ENCODE results near the gene CFAP61. TPM values are rescaled to one million over a fixed set of nuclear protein-coding genes. Genes with fewer than 3 reads are reported as not detected.

CFAP61 gene
- total RNA-seq, 5 donors from 2014 or later (not counting 1 experiment from before 2014, with no cell fraction given): not detected

DNA sequence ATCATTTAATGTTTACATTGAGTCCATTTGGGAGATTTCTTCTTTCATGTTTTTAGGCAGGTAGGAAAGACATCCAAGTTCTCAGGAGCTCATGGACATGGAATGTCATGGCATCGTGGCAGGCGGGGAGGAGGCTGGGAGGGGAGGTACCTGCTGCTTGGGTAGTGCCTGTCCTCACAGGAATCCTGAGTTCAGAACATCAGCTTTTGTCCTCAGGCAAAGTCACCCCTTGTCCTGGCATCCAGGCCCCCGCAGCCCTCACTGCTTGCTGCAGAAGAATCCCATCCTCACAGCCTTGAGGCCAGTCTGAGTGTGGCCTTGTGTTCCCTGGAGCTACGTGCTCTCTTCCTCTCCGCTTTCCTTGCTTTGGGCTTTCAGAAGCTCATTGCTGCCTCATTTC lies 157.4 kb downstream of the CFAP61 start:
- H3K4me1 Mint-ChIP-seq: no peaks in the 10 kb centered on the region
- Histone ChIP-seq H3K27ac (ENCODE audit: low read length) (no peak overlapping the region), H3K4me1 (ENCODE audit: control insufficient read depth in 1 of 2, extremely low read depth in 1 of 2, insufficient read depth in 2 of 2, low read length in 2 of 2) (no peaks in the 10 kb centered on the region), H3K9me3 (no peaks in the 10 kb centered on the region), H3K27me3 (replicated peaks in 1 of 2; ENCODE audit: control insufficient read depth in 2 of 2, extremely low read depth in 1 of 2, insufficient read depth in 2 of 2, low read length in 1 of 2) (peaks cover 0 to 17% of the 10 kb centered on the region in 2 experiments), H3K36me3 (ENCODE audit: control insufficient read depth in 2 of 2, extremely low read depth in 1 of 2, insufficient read depth in 1 of 2, low read length in 1 of 2) (no peaks in the 10 kb centered on the region), H3K4me3 (ENCODE audit: control insufficient read depth in 1 of 2, extremely low read depth in 1 of 2, low read length in 1 of 2) (no peak overlapping the region)
- peaks cover 14 to 22% of the 10 kb centered on the region in 2 donors for H3K27me3 Mint-ChIP-seq
- no peak overlapping the region for H3K4me3 Mint-ChIP-seq
- no peak for ATAC-seq (replicated peaks in 1 of 4)
- WGBS (ENCODE audit: insufficient coverage): 77% methylated on average over 5 of the region's 5 CpGs
- no peak for DNase-seq
- no peaks in the 10 kb centered on the region for H3K36me3 Mint-ChIP-seq
- ChIA-PET CTCF (no interaction called here), POLR2A (no interaction called here)
- H3K27ac Mint-ChIP-seq: no peak overlapping the region
- no peaks in the 10 kb centered on the region for H3K9me3 Mint-ChIP-seq

DNA sequence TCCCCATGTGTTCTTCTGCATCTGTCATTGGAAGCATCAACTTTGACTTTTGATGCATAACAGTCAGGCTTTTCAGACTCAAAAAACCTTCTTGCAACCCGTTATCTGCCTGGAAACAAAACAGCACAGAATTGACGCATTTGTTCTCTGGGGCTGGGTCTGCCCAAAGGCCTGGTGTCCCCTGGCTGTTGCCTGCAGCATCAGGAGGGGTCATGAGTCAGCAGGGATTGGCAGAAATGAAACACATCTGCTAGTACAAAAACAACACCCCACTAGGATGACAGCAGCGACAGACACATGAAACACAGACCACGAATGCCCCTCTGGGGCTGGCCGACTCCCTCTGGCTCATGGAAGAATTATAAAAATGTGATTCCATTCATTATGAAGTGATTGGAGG lies 158.0 kb downstream of the CFAP61 start:
- H3K36me3 ChIP-seq (ENCODE audit: control insufficient read depth in 2 of 2, extremely low read depth in 1 of 2, insufficient read depth in 1 of 2, low read length in 1 of 2): no peaks in the 10 kb centered on the region
- CTCF ChIA-PET: no interaction called here
- peaks cover 0 to 17% of the 10 kb centered on the region in 2 experiments for H3K27me3 ChIP-seq (replicated peaks in 1 of 2; ENCODE audit: control insufficient read depth in 2 of 2, extremely low read depth in 1 of 2, insufficient read depth in 2 of 2, low read length in 1 of 2)
- no peak overlapping the region for H3K27ac ChIP-seq (ENCODE audit: low read length)
- H3K9me3 Mint-ChIP-seq: no peaks in the 10 kb centered on the region
- H3K4me3 Mint-ChIP-seq: no peak overlapping the region
- H3K9me3 ChIP-seq: no peaks in the 10 kb centered on the region
- no peak overlapping the region for H3K4me3 ChIP-seq (ENCODE audit: control insufficient read depth in 1 of 2, extremely low read depth in 1 of 2, low read length in 1 of 2)
- POLR2A ChIA-PET: no interaction called here
- WGBS (ENCODE audit: insufficient coverage): 100% methylated on average over 1 of the region's 5 CpGs
- ATAC-seq (replicated peaks in 1 of 4) (no peak), DNase-seq (no peak)
- H3K27ac Mint-ChIP-seq: no peak overlapping the region
- H3K4me1 ChIP-seq (ENCODE audit: control insufficient read depth in 1 of 2, extremely low read depth in 1 of 2, insufficient read depth in 2 of 2, low read length in 2 of 2): no peaks in the 10 kb centered on the region
- H3K36me3 Mint-ChIP-seq: no peaks in the 10 kb centered on the region
- no peaks in the 10 kb centered on the region for H3K4me1 Mint-ChIP-seq
- H3K27me3 Mint-ChIP-seq: peaks cover 17 to 21% of the 10 kb centered on the region in 2 donors

DNA sequence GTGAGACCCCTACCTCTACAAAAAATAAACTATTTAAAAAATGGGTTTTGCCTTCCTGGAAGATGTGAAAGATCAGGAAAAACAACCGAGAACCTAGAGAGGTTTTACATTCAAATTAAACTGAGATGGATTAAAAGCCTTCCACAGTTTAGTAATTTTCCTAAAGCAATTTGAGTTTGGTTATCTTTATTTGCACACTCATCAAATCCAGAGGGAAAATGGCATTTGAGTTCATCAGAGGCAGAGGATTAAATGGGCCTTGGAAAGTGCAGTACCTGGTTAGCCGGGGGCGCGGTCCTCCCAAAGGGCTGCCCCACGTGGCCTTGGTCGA lies 158.6 kb downstream of the CFAP61 start:
- H3K36me3 Mint-ChIP-seq: no peaks in the 10 kb centered on the region
- no peak overlapping the region for H3K27ac Mint-ChIP-seq
- H3K4me1 Mint-ChIP-seq: no peaks in the 10 kb centered on the region
- DNase-seq: no peak
- H3K27me3 Mint-ChIP-seq: peaks cover 17 to 20% of the 10 kb centered on the region in 2 donors
- H3K9me3 Mint-ChIP-seq: no peaks in the 10 kb centered on the region
- no peaks in the 10 kb centered on the region for H3K4me1 ChIP-seq (ENCODE audit: control insufficient read depth in 1 of 2, extremely low read depth in 1 of 2, insufficient read depth in 2 of 2, low read length in 2 of 2)
- no peak overlapping the region for H3K4me3 Mint-ChIP-seq
- no peak overlapping the region for H3K27ac ChIP-seq (ENCODE audit: low read length)
- no peaks in the 10 kb centered on the region for H3K36me3 ChIP-seq (ENCODE audit: control insufficient read depth in 2 of 2, extremely low read depth in 1 of 2, insufficient read depth in 1 of 2, low read length in 1 of 2)
- peaks cover 0 to 17% of the 10 kb centered on the region in 2 experiments for H3K27me3 ChIP-seq (replicated peaks in 1 of 2; ENCODE audit: control insufficient read depth in 2 of 2, extremely low read depth in 1 of 2, insufficient read depth in 2 of 2, low read length in 1 of 2)
- ChIA-PET POLR2A (no interaction called here), CTCF (no interaction called here)
- no peak overlapping the region for H3K4me3 ChIP-seq (ENCODE audit: control insufficient read depth in 1 of 2, extremely low read depth in 1 of 2, low read length in 1 of 2)
- 81% methylated on average over 5 of the region's 6 CpGs for WGBS (ENCODE audit: insufficient coverage)
- H3K9me3 ChIP-seq: no peaks in the 10 kb centered on the region
- no peak for ATAC-seq (replicated peaks in 1 of 4)

- Mint-ChIP-seq H3K4me1 (no peaks in the 10 kb centered on the region), H3K9me3 (no peaks in the 10 kb centered on the region), H3K27ac (no peak overlapping the region), H3K27me3 (peaks cover 13 to 15% of the 10 kb centered on the region in 2 donors), H3K4me3 (no peak overlapping the region), H3K36me3 (no peaks in the 10 kb centered on the region)
- peaks cover 0 to 17% of the 10 kb centered on the region in 2 experiments for H3K27me3 ChIP-seq (replicated peaks in 1 of 2; ENCODE audit: control insufficient read depth in 2 of 2, extremely low read depth in 1 of 2, insufficient read depth in 2 of 2, low read length in 1 of 2)
- no peaks in the 10 kb centered on the region for H3K4me1 ChIP-seq (ENCODE audit: control insufficient read depth in 1 of 2, extremely low read depth in 1 of 2, insufficient read depth in 2 of 2, low read length in 2 of 2)
- CTCF ChIA-PET: no interaction called here
- no peak overlapping the region for H3K27ac ChIP-seq (ENCODE audit: low read length)
- POLR2A ChIA-PET: no interaction called here
- ATAC-seq (replicated peaks in 1 of 4): no peak
- no CpG with 5 or more reads among the region's 5 CpGs for WGBS (ENCODE audit: insufficient coverage)
- H3K9me3 ChIP-seq: no peaks in the 10 kb centered on the region
- no peak for DNase-seq
- H3K4me3 ChIP-seq (ENCODE audit: control insufficient read depth in 1 of 2, extremely low read depth in 1 of 2, low read length in 1 of 2): no peak overlapping the region
- H3K36me3 ChIP-seq (ENCODE audit: control insufficient read depth in 2 of 2, extremely low read depth in 1 of 2, insufficient read depth in 1 of 2, low read length in 1 of 2): no peaks in the 10 kb centered on the region
Measured at GRCh38 chr20:20211274-20211987, 159.1 kb downstream of the CFAP61 start.

DNA sequence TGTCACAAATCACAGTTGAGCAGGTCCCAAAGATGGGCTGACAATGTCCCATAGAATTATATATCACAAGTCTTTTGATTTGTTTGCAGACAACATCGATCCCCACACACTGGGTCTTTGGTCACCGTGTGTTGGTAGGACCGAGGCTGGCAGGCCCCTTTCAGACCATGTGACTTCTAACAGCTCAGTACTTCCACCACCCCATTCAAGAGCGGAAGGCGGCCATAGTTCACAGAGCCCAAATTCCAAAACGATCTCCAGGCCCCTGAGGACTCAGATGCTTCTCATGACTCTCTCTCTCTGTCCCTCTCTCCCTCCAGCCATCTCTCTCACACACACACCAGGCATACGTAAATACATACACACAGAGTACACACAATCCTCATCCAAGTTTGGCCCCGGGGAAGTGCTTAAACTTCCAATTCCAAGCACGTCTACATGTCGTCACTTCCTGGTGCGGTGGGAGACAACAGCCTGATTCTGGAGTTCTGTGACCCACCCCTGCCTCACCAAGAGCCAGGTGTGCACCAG lies 159.7 kb downstream of the CFAP61 start:
- no peak for ATAC-seq (replicated peaks in 1 of 4)
- H3K27me3 Mint-ChIP-seq: peaks cover 13 to 19% of the 10 kb centered on the region in 2 donors
- ChIA-PET CTCF (no interaction called here), POLR2A (no interaction called here)
- no peak overlapping the region for H3K27ac Mint-ChIP-seq
- Histone ChIP-seq H3K9me3 (no peaks in the 10 kb centered on the region), H3K27ac (ENCODE audit: low read length) (no peak overlapping the region), H3K27me3 (replicated peaks in 1 of 2; ENCODE audit: control insufficient read depth in 2 of 2, extremely low read depth in 1 of 2, insufficient read depth in 2 of 2, low read length in 1 of 2) (peaks cover 0 to 17% of the 10 kb centered on the region in 2 experiments), H3K36me3 (ENCODE audit: control insufficient read depth in 2 of 2, extremely low read depth in 1 of 2, insufficient read depth in 1 of 2, low read length in 1 of 2) (no peaks in the 10 kb centered on the region), H3K4me3 (ENCODE audit: control insufficient read depth in 1 of 2, extremely low read depth in 1 of 2, low read length in 1 of 2) (no peak overlapping the region), H3K4me1 (ENCODE audit: control insufficient read depth in 1 of 2, extremely low read depth in 1 of 2, insufficient read depth in 2 of 2, low read length in 2 of 2) (no peaks in the 10 kb centered on the region)
- H3K9me3 Mint-ChIP-seq: no peaks in the 10 kb centered on the region
- H3K4me3 Mint-ChIP-seq: no peak overlapping the region
- H3K36me3 Mint-ChIP-seq: no peaks in the 10 kb centered on the region
- no peaks in the 10 kb centered on the region for H3K4me1 Mint-ChIP-seq
- DNase-seq: no peak
- 82% methylated on average over 10 of the region's 11 CpGs for WGBS (ENCODE audit: insufficient coverage)

DNA sequence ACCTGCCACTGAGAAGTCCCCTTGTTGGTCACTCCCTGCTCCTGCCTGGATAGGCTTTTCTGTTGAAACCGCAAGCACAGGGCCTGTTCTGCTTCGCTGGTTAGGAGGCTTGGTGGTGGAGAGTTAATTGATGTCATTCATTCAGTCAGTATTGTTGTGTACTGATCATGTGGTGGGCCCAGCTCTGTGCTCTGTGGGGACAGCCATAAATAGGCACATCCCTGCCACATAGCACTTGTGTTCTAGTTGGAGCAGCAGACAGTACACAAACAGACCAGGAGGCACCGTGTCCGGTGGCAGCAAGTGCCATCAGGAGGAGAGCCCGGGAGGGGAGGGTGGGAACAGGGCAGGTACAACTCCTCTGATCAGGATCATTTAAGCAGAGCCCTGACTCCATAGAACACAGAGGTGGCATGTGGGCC lies 160.4 kb downstream of the CFAP61 start:
- 86% methylated on average over 5 of the region's 5 CpGs for WGBS (ENCODE audit: insufficient coverage)
- H3K27me3 ChIP-seq (replicated peaks in 1 of 2; ENCODE audit: control insufficient read depth in 2 of 2, extremely low read depth in 1 of 2, insufficient read depth in 2 of 2, low read length in 1 of 2): peaks cover 0 to 17% of the 10 kb centered on the region in 2 experiments
- H3K4me1 Mint-ChIP-seq: no peaks in the 10 kb centered on the region
- H3K36me3 Mint-ChIP-seq: no peaks in the 10 kb centered on the region
- H3K9me3 Mint-ChIP-seq: peaks cover 0 to under 1% (median 0%) of the 10 kb centered on the region in 3 donors
- ChIA-PET POLR2A (no interaction called here), CTCF (no interaction called here)
- no peak overlapping the region for H3K4me3 Mint-ChIP-seq
- H3K27ac ChIP-seq (ENCODE audit: low read length): no peak overlapping the region
- no peak overlapping the region for H3K27ac Mint-ChIP-seq
- H3K36me3 ChIP-seq (ENCODE audit: control insufficient read depth in 2 of 2, extremely low read depth in 1 of 2, insufficient read depth in 1 of 2, low read length in 1 of 2): no peaks in the 10 kb centered on the region
- ATAC-seq (replicated peaks in 1 of 4) (no peak), DNase-seq (no peak)
- H3K4me1 ChIP-seq (ENCODE audit: control insufficient read depth in 1 of 2, extremely low read depth in 1 of 2, insufficient read depth in 2 of 2, low read length in 2 of 2): no peaks in the 10 kb centered on the region
- no peak overlapping the region for H3K4me3 ChIP-seq (ENCODE audit: control insufficient read depth in 1 of 2, extremely low read depth in 1 of 2, low read length in 1 of 2)
- H3K27me3 Mint-ChIP-seq: peaks cover 12 to 20% of the 10 kb centered on the region in 2 donors
- H3K9me3 ChIP-seq: no peaks in the 10 kb centered on the region

All from T-cell (primary cell).